Left lung (tissue), 10 donors: ENCODE data around the gene SEL1L2. TPM values are rescaled to one million over a fixed set of nuclear protein-coding genes. Genes with fewer than 3 reads are reported as not detected.
A peak's percentile ranks its signal among the peaks of the same experiment; 100 is the strongest.

Experiments used
- ATAC-seq: fragments of 200-7000 bp; cut with Tn5 transposase; one replicate; pipeline ENCODE4 v1.9.1; 2020; ENCODE audit warnings: moderate library complexity
- DNase-seq, 4 donors: peaks; one replicate each; pipeline ENCODE4 v3.0.0-alpha.2; 2013 to 2020
- H3K27ac ChIP-seq, 2 donors: fragments of 200-600 bp; sonication (generic) in 1 of 2; one replicate each; pipeline versions ENCODE4 v1.5.0 to v1.8.0; 2020 to 2021
- H3K27me3 ChIP-seq, 2 donors: fragments of 200-600 bp; sonication (generic) in 1 of 2; one replicate each; pipeline versions ENCODE4 v1.5.0 to v1.8.0; 2020 to 2021
- H3K36me3 ChIP-seq, 2 donors: fragments of 200-600 bp; sonication (generic) in 1 of 2; one replicate each; pipeline versions ENCODE4 v1.5.0 to v1.8.0; 2020 to 2021
- H3K4me1 ChIP-seq, 2 donors: fragments of 200-600 bp; one replicate each; pipeline ENCODE4 v1.8.0; 2021
- H3K4me3 ChIP-seq, 2 donors: fragments of 200-600 bp; sonication (generic) in 1 of 2; one replicate each; pipeline versions ENCODE4 v1.5.0 to v1.8.0; 2020 to 2021; ENCODE audit warnings: mild to moderate bottlenecking in 1 of 2
- H3K9me3 ChIP-seq, 2 donors: fragments of 200-600 bp; sonication (generic) in 1 of 2; one replicate each; pipeline versions ENCODE4 v1.5.0 to v1.8.0; 2020 to 2021
- CTCF ChIP-seq, 2 donors: fragments of 200-600 bp; sonication (generic) in 1 of 2; IDR thresholded peaks; one replicate each; pipeline versions ENCODE4 v1.5.0 to v1.8.0; 2021; ENCODE audit warnings: antibody characterized with exemption in 2 of 2
- intact Hi-C, 2 donors: fragments of 100-400 bp; cut with DNase I; formaldehyde crosslinking; loops; one replicate each; pipeline versions ENCODE4 v1.11.2 to v1.14.2; 2022
- polyA plus RNA-seq, 6 donors: library from polyadenylated mRNA; unstranded; fragments of 120-200 nt; gene quantifications; one replicate each; pipeline ENCODE4 v1.2.1, GENCODE V29; 2013; ENCODE audit not compliant: insufficient read length in 6 of 6
- total RNA-seq, 2 donors: library from RNA; stranded (reverse); fragmentation: NEBNext Ultra II Directional; extraction: Animal tissue kit (Norgen Biotek cat#: 25700); gene quantifications; one replicate each; pipeline ENCODE4 v1.2.1, GENCODE V29; 2021
- donor health status: DM: no; HTN: yes; CAD: no.
- donor health status: DM: no; HTN: no; CAD: no.

Gene SEL1L2
- total and polyA plus RNA-seq, 8 donors = not detected

GRCh38 chr20:13813910-13814309 is 176.5 kb downstream of the SEL1L2 start:
- Histone ChIP-seq H3K27ac (no peak overlapping the region), H3K36me3 (peaks cover 0 to 98% of the 10 kb centered on the region in 2 donors)
- intact Hi-C loops = no loop called here

GRCh38 chr20:13810446-13810845 is 180.0 kb downstream of the SEL1L2 start:
- ATAC-seq (no peak), DNase-seq (no peak)
- no peaks in the 10 kb centered on the region for H3K27me3 ChIP-seq
- no peaks in the 10 kb centered on the region for H3K9me3 ChIP-seq
- intact Hi-C loops = no loop called here
- TF ChIP-seq CTCF (IDR thresholded peaks at IDR 0.05) = no peak
- H3K36me3 ChIP-seq = peaks cover 0 to 97% of the 10 kb centered on the region in 2 donors
- H3K27ac ChIP-seq = no peak overlapping the region
- no peak overlapping the region for H3K4me3 ChIP-seq
- peaks cover 0 to 4% of the 10 kb centered on the region in 2 donors for H3K4me1 ChIP-seq

More at GRCh38 chr20:13813910-13814309, 176.5 kb downstream of the SEL1L2 start:
- TF ChIP-seq CTCF (IDR thresholded peaks at IDR 0.05) = no peak
- ATAC-seq (no peak), DNase-seq (no peak)
- no peak overlapping the region for H3K4me3 ChIP-seq
- H3K27me3 ChIP-seq = no peaks in the 10 kb centered on the region
- peaks cover 0 to 4% of the 10 kb centered on the region in 2 donors for H3K4me1 ChIP-seq
- no peaks in the 10 kb centered on the region for H3K9me3 ChIP-seq

GRCh38 chr20:13809855-13810254 is 180.6 kb downstream of the SEL1L2 start:
- TF ChIP-seq CTCF (IDR thresholded peaks at IDR 0.05) = no peak
- H3K4me1 ChIP-seq = peaks cover 0 to 4% of the 10 kb centered on the region in 2 donors
- intact Hi-C loops = no loop called here
- DNase-seq (peak in 1 of 4 donors; percentile 25), ATAC-seq (peak; percentile 93)
- H3K27ac ChIP-seq = no peak overlapping the region
- peaks cover 0 to 94% of the 10 kb centered on the region in 2 donors for H3K36me3 ChIP-seq
- no peak overlapping the region for H3K4me3 ChIP-seq
- no peaks in the 10 kb centered on the region for H3K9me3 ChIP-seq
- no peaks in the 10 kb centered on the region for H3K27me3 ChIP-seq

GRCh38 chr20:13809373-13809772 is 181.0 kb downstream of the SEL1L2 start:
- peak; percentile 56 for ATAC-seq
- Histone ChIP-seq H3K27ac (no peak overlapping the region), H3K36me3 (peaks cover 0 to 94% of the 10 kb centered on the region in 2 donors), H3K4me3 (no peak overlapping the region), H3K27me3 (no peaks in the 10 kb centered on the region), H3K4me1 (peaks cover 0 to 4% of the 10 kb centered on the region in 2 donors), H3K9me3 (no peaks in the 10 kb centered on the region)
- intact Hi-C loops = no loop called here
- DNase-seq = no peak
- TF ChIP-seq CTCF (IDR thresholded peaks at IDR 0.05) = no peak

- peaks cover 0 to 95% of the 10 kb centered on the region in 2 donors for H3K36me3 ChIP-seq
- peak in 3 of 4 donors; percentile 52 to 80 (median 78) for DNase-seq
- H3K9me3 ChIP-seq = no peaks in the 10 kb centered on the region
Measured at GRCh38 chr20:13800728-13801134, 189.7 kb downstream of the SEL1L2 start.

More at GRCh38 chr20:13800728-13801134, 189.7 kb downstream of the SEL1L2 start:
- Histone ChIP-seq H3K27ac (no peak overlapping the region), H3K4me3 (no peak overlapping the region), H3K27me3 (no peaks in the 10 kb centered on the region), H3K4me1 (peaks cover 0 to 4% of the 10 kb centered on the region in 2 donors)
- peak; percentile 96 for ATAC-seq
- TF ChIP-seq CTCF (IDR thresholded peaks at IDR 0.05) = no peak
- intact Hi-C loops = no loop called here
